ENCODE data around the gene RAB35.

Gene RAB35

GRCh38 chr12:120102189-120103043 lies 14.1 kb downstream of the RAB35 start:
- no peak for DNase-seq

GRCh38 chr12:120101617-120102016 lies 14.9 kb downstream of the RAB35 start:
- DNase-seq, result no peak

GRCh38 chr12:120101182-120101581 lies 15.4 kb downstream of the RAB35 start:
- peak; percentile 28 for DNase-seq

GRCh38 chr12:120100630-120101029 lies 15.9 kb downstream of the RAB35 start:
- no peak for DNase-seq

- no peak for DNase-seq
Measured at GRCh38 chr12:120099738-120100137, 16.8 kb downstream of the RAB35 start.

DNA sequence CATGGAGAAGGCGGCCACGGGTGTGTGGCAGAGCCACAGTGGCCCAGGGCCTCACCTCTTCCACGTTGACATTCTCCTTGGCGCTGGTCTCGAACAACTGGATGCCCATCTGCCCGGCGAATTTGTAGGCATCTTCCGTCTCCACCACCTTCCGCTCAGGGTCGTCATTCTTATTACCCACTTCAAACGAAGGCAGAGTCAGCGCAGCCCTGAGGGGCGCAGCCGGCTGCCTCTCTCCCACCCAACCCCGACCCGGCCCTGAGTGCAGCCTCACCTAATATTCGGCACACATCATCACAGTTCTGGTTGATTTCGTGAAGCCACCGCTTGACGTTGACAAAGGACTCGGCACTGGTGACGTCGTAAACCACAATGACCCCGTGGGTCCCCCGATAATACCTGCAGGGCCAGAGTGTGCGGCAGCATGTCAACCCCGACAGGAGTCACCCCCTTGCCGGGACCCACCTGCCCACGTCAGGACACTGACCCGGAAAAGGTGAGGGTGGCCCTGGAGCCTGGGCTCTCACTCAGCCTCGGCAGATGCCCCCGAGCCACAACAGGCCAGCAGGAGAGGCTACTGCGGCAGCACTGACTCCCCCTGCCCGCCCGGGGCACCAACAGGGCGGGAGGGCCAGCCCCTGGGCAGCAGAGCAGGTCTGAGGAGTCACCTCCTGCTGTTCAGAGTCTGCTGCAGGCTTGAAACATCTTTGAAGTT lies 17.6 kb downstream of the RAB35 start:
- DNase-seq, result no peak

GRCh38 chr12:120096671-120097202 lies 19.8 kb downstream of the RAB35 start:
- no peak for DNase-seq

DNA sequence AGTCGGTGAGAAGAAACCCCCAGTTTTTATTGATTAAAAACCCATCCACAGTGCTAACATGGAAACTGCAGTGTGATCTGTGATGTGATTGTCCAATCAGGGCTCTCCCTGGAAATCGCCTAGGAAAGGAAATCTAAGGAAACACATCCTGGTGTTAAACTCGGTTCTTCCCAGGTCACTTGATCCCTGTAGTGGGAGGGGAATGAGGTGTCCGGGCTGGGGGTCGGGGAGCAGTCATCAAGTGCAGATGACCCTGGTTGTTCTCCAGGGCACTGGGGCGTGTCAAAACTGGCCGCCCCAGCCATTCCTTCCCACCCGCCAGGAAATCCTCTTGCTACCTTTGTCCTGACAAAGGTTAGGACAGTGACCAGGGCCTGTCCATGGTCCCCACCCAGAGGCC lies 20.8 kb downstream of the RAB35 start:
- DNase-seq, result no peak

DNA sequence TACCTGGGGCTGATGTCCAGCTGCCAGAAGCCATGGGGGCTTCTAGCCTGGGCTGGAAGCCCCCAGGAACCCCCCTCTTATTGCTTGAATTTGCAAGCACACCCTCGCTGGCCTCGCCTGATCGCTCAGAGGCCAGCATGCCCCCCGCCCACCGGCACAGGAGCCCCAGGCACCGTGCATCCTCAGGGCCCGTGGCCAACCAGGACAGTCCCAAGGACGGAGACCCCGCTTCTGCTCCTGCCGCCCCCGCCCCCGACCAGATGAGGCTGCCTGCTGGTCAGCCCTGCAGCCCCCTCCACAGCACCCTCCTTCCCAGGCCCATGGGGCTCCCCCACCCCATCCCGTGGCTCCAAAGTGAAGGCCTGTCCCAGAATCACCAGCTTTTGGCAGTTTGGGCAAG lies 21.2 kb downstream of the RAB35 start:
- no peak for DNase-seq

GRCh38 chr12:120094485-120094884 lies 22.1 kb downstream of the RAB35 start:
- DNase-seq, result no peak

DNA sequence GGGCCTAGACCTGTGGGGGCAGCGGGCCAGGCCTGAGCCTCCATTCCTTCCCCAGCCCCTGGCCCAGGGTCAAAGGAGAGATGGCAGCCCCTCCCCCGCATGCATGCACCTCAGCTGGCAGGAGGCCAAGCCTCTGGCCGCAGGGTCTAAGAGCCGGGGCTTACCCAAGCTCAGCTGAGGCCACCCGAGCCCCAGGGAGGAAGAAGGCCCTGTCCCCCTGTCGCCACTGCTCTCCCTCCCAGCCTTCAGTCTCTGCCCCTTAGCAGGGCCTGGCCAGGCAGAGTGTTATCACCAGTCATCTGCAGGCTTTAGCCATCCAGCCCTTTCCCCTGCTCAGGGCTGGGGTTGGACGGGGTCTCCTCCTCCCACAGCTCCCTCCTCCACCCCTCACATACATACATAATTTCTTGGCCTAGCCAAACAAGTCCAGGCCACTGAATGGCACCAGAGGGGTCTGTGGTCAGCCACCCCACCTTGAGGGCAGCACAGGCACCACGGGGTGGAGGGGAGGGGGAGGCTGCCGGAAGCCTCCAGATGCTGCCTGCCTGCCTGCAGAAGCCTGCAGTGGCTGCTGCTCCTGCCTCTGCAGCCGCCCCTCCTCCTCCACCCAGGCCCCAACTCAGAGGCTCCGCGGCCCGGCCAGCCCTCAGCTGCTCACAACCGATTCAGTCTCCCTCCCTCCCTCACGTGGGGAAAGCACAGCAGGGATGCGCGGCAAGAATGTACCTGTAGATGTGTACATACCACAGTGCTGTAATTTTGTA lies 22.8 kb downstream of the RAB35 start:
- DNase-seq, result no peak

DNA sequence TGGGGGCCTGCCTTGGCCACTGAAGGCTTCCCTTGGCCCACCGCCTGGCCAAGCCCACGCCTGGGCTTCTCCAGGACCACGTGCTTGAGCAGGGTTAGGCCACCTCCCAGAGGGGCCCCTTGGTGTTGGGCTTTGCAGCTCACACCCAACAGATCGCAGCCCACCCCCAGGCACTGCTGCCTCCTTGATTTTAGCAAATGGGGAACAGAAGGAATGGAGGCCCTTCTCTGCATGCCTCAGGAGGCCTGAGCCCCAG lies 23.3 kb downstream of the RAB35 start:
- DNase-seq, result no peak

DNA sequence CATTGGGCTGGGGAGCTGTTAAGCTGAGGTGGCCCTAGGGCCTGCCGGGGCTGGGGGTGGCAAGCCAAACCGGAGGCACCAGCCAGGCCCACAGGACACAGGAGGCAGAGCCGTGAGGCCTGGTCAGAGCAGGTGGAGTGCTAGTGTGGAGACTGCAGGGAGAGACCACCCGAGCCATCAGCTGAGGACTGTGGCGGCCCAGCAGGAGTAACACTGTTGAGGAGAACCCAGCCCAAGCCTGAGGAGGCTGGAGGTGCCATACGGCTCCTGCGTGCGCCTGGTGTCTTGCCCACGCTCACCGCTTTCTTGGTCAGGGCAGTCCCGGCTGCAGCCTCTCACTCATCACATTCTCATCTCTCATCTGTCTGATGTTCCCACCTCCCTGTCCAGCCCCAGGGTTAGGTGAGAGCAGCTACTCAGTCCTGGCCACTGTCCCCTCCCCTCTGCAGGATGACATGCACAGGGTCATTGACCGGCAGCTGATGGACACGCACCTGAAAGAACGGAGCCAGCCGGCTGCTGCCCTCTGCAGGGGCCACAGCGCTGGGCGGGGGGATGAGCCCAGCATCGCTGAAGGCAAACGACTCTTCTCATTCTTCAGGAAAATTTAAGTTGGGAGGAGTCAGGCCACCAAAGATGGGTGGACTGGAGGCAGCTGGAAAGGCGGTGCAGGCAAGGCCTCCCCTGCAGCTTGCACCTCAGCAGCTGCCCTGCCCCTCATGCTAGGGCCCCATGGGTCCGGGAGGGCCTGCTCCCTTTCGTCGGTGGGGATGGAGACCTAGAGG lies 23.8 kb downstream of the RAB35 start:
- DNase-seq, result no peak

DNA sequence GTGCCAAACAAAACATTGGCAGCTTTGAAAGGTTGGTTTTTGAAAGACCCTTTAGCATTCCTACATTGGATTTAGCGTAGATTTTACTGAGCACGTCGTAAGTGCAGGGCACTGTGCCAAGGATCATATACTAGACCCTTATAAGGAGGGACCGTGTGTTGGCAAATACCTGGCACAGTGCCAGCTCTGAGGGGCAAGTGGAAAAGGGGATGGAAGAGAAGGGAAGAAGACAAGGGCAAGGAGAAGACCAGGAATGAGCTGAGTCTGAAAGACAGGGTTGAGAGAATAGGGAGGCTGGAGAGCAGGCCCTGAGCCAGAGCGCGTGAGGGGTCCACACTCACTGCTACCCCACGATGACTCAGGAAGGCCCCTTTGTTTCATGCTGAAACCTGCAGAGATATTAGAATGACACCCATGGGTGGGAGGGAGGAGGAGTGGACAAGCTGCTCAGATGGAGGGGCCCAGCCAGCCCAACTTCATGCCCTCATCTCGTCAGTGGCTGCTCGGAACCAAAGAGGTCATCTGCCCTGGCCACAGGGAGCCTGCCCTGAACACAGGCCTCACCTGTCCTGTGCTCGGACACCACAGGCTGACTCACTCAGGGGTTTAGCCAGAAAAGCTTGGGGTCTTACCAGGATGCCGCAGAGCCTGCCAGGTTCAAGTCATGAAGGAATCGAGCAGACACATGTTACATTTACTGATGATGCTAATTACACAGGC lies 25.0 kb downstream of the RAB35 start:
- DNase-seq, result no peak

DNA sequence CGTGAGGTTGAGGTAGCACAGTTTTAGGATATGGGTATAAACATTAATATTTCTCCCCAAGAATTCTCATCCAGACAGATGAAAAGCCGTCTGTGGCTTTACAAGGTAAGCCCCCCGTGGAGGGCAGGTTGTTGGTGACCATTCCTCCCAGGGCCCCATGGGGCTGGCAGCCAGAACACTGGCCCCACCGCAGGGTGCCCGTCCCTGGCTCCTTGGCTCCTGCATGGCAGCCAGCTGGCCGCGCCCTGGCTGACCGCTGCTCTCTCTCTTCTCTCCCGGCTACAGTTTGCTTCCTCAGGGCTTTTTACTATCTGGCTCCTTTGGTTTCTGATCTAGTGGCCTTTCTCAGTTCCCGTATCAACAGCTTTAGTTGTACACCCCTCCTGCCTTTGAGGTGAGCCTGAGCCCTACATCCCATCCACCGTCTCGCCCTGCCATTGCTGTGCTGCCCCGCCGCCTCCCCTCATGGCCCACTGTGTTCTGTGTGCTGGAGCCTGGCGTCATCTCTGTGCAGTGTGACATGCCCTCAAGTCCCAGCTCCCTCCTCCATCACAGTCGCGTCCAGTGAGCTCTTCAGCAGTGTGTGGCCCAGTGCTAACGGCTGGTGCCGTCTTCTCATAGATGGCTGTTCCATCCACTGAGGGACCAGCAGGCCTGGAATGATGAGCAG lies 25.8 kb downstream of the RAB35 start:
- DNase-seq, result no peak

- no peak for DNase-seq
Measured at GRCh38 chr12:120090206-120090605, 26.3 kb downstream of the RAB35 start.

DNA sequence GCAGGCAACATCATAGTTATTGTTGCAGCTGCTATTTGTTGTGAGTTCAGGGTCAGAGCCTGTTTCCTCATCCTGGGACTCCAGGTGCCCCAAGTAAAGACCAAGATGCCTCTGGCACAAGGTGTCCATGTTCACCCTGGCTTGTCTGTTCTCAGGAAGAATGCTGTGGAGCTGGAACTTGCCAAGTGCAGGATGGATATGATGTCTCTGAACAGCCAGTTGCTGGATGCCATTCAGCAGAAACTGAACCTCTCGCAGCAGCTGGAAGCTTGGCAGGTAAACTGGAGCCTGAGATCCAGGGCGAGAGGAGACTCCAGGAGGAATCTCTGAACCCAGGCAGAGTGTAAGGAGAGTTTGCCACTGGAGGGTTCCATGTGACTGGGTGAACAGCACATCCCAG lies 26.8 kb downstream of the RAB35 start:
- no peak for DNase-seq

DNA sequence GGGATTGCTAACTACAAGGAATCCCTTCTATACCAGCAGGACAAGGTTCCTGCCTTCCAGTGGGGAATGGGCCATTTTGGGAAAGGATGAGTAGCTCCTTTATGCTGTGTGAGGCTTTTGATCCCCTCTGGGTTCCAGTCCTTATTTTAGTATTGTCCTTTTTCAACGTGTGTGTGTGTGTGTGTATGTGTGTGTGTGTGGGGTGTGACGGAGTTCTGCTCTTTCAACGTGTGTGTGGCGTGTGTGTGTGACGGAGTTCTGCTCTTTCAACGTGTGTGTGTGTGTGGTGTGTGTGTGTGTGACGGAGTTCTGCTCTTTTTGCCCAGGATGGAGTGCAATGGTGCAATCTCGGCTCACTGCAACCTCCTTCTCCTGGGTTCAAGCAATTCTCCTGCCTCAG lies 27.4 kb downstream of the RAB35 start:
- no peak for DNase-seq

- DNase-seq, result peak; percentile 100
Measured at GRCh38 chr12:120086801-120087621, 29.5 kb downstream of the RAB35 start.

DNA sequence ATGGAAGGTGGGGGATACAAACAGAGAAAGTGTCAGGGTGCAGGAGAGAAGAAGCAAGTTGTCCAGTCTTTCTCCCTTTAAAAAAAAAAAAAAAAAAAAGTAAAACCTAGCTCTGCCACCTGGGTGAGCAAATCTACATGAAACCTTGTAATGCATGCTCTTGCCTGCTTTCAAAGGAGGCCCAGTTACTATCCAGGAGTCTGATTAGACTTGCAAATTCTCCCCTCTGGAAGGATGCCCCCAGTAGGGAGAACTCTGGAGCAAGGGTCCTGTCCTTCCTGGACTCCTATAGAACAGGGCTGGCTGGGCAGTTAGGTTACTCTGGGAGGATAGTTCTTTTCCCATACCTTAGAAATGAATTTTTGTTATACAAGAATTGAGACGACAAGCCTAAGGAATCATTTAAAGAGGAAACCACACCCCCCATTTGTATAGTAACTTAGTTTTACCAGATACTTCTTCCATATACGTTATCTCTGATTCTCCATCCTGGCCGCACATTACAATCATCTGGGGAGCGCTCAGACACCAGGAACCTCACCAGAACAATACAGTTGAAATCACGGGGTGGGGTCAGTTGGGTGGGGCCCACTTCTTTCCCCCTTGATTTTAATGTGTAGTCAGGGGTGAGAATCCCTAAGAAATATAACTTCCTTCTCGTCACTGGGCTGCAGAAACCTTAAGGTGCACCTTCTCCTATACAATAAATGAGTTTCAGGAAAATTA lies 30.5 kb downstream of the RAB35 start:
- no peak for DNase-seq

Data from CD4-positive, alpha-beta T cell treated with Interleukin-10 for 1 hour (primary cell).